HepG2 (cell line): ENCODE data around the gene PTAR1. TPM values are rescaled to one million over a fixed set of nuclear protein-coding genes. Genes with fewer than 3 reads are reported as not detected.

Source experiments
- ATM ChIP-seq: fragments of 450-650 bp; IDR thresholded peaks from 2 replicates; pipeline ENCODE4 v1.7.1; 2017; ENCODE audit warnings: mild to moderate bottlenecking, borderline replicate concordance
- DR1 ChIP-seq: sonication (generic); formaldehyde crosslinking; IDR thresholded peaks from 2 replicates; pipeline ENCODE4 v1.8.0; 2021; ENCODE audit warnings: mild to moderate bottlenecking, missing genetic modification reagents, inconsistent platforms
- KAT8 ChIP-seq: IDR thresholded peaks from 2 replicates; pipeline ENCODE4 v1.6.1; 2016; ENCODE audit warnings: missing genetic modification reagents, missing compliant biosample characterization
- NCOA1 ChIP-seq: sonication (generic); formaldehyde crosslinking; IDR thresholded peaks from 2 replicates; pipeline ENCODE4 v1.9.0; 2021; ENCODE audit warnings: missing genetic modification reagents
- NFATC3 ChIP-seq: sonication (generic); formaldehyde crosslinking; IDR thresholded peaks from 2 replicates; pipeline ENCODE4 v1.5.1; 2020; ENCODE audit warnings: mild to moderate bottlenecking, missing genetic modification reagents
- PTBP1 ChIP-seq: fragments of 200-400 bp; formaldehyde crosslinking; IDR thresholded peaks from 2 replicates; pipeline ENCODE4 v1.6.1; 2018; ENCODE audit warnings: low read length, low read depth; ENCODE audit not compliant: poor library complexity, severe bottlenecking
- RAD51 ChIP-seq: fragments of 450-650 bp; IDR thresholded peaks from 2 replicates; pipeline ENCODE4 v1.6.1; 2016; ENCODE audit warnings: borderline replicate concordance
- RNF2 ChIP-seq: fragments of 450-650 bp; conservative IDR thresholded peaks from 2 replicates; pipeline ENCODE4 v1.6.1; 2016; ENCODE audit warnings: low read depth
- SOX5 ChIP-seq: IDR thresholded peaks from 2 replicates; pipeline ENCODE4 v1.6.1; 2016; ENCODE audit warnings: borderline replicate concordance
- ZBTB44 ChIP-seq: sonication (generic); formaldehyde crosslinking; IDR thresholded peaks from 2 replicates; pipeline ENCODE4 v1.4.0; 2020; ENCODE audit warnings: missing genetic modification reagents
- ZFY ChIP-seq: sonication (generic); formaldehyde crosslinking; IDR thresholded peaks from 2 replicates; pipeline ENCODE4 v1.4.0; 2020; ENCODE audit warnings: missing genetic modification reagents
- ZMYM3 ChIP-seq: sonication (generic); formaldehyde crosslinking; IDR thresholded peaks from 2 replicates; pipeline ENCODE4 v1.5.1; 2020; ENCODE audit warnings: mild to moderate bottlenecking, missing genetic modification reagents
- ZNF121 ChIP-seq: sonication (generic); formaldehyde crosslinking; IDR thresholded peaks from 2 replicates; pipeline ENCODE4 v1.5.0; 2020; ENCODE audit warnings: mild to moderate bottlenecking, missing genetic modification reagents
- ZNF292 ChIP-seq: sonication (generic); formaldehyde crosslinking; IDR thresholded peaks from 2 replicates; pipeline ENCODE4 v1.8.1; 2022; ENCODE audit warnings: mild to moderate bottlenecking, low read depth, missing genetic modification reagents, borderline replicate concordance
- ZNF317 ChIP-seq: sonication (generic); formaldehyde crosslinking; IDR thresholded peaks from 2 replicates; pipeline ENCODE4 v1.5.0; 2020; ENCODE audit warnings: mild to moderate bottlenecking, missing genetic modification reagents
- ZNF383 ChIP-seq: sonication (generic); formaldehyde crosslinking; IDR thresholded peaks from 2 replicates; pipeline ENCODE4 v1.4.0; 2020; ENCODE audit warnings: missing genetic modification reagents, mild to moderate bottlenecking, borderline replicate concordance
- ZNF687 ChIP-seq: sonication (generic); formaldehyde crosslinking; IDR thresholded peaks from 2 replicates; pipeline ENCODE4 v1.5.1; 2020; ENCODE audit warnings: mild to moderate bottlenecking, missing genetic modification reagents, moderate library complexity
- ZNF709 ChIP-seq: sonication (generic); formaldehyde crosslinking; IDR thresholded peaks from 2 replicates; pipeline ENCODE4 v1.5.0; 2020; ENCODE audit warnings: mild to moderate bottlenecking, missing genetic modification reagents
- polyA plus RNA-seq, 8 experiments: library from polyadenylated mRNA; depleted of rRNA in 3 of 8; stranded (reverse) in 7 of 8; unstranded in 1 of 8; fragments of >200 nt; fragmentation: Illumina TruSeq in 4 of 8; extraction: Trizol in 4 of 8; gene quantifications; 2 replicates each; pipeline versions ENCODE4 v1.2.1 to v1.2.3, GENCODE V29; 2011 to 2016; ENCODE audit warnings: low read depth in 4 of 8, missing spikeins in 1 of 8, mixed read lengths in 1 of 8; ENCODE audit not compliant: insufficient read depth in 1 of 8
- total RNA-seq, 5 experiments: library from RNA; depleted of rRNA; stranded (reverse); fragments of >200 nt; fragmentation: Illumina TruSeq; extraction: Trizol; gene quantifications; 2 replicates each; pipeline ENCODE4 v1.2.3, GENCODE V29; 2016; ENCODE audit warnings: low read depth in 1 of 5
- TF ChIP-seq, protein P1 (sequence below): sonication (generic); formaldehyde crosslinking; IDR thresholded peaks from 2 replicates; pipeline ENCODE4 v1.9.0; 2021; ENCODE audit warnings: missing genetic modification reagents, borderline replicate concordance

PTAR1 gene
- total and polyA plus RNA-seq, 2 of the 13 experiments (the other 11 are each of a cell fraction or from before 2014, with no cell fraction given), result 26.5 to 42.1 TPM

DNA sequence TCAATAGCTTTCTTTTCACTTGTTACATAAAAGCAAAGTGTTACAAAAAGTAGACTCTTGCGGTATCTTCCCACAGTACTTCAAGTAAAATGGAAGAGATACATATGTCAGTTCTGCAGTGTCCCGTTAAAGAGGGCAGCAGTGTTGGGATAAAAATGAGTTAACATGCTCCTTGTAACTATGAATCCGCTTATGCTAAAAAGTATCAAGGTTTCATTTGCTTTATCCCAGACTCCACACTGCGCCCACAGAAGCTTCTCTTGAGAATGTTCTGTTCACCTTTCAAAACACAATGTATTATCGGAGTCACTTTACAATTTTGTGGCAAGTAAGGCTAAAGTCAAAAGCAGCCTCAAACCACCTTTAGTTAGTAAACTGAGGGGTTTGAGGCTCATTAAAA lies 790 bp downstream of the PTAR1 start (continued):
- no peak for TF ChIP-seq ZNF687 (CRISPR knock-in tag)
- TF ChIP-seq ZNF121, result peak; percentile 68; the same call in 1 of the 2 replicates
- TF ChIP-seq NCOA1 (CRISPR knock-in tag), result no peak
- no peak for TF ChIP-seq ZNF709 (CRISPR knock-in tag)
- no peak for TF ChIP-seq KAT8
- no peak for TF ChIP-seq DR1 (CRISPR knock-in tag)
- TF ChIP-seq ZBTB44 (CRISPR knock-in tag), result no peak
- TF ChIP-seq ZMYM3 (CRISPR knock-in tag), result no peak
- peak; percentile 1; the same call in 1 of the 2 replicates for TF ChIP-seq SOX5 (CRISPR knock-in tag)
- no peak for TF ChIP-seq RAD51
- no peak for TF ChIP-seq ZNF383 (CRISPR knock-in tag)
- no peak for TF ChIP-seq ZFY (CRISPR knock-in tag)
- TF ChIP-seq, protein P1, sequence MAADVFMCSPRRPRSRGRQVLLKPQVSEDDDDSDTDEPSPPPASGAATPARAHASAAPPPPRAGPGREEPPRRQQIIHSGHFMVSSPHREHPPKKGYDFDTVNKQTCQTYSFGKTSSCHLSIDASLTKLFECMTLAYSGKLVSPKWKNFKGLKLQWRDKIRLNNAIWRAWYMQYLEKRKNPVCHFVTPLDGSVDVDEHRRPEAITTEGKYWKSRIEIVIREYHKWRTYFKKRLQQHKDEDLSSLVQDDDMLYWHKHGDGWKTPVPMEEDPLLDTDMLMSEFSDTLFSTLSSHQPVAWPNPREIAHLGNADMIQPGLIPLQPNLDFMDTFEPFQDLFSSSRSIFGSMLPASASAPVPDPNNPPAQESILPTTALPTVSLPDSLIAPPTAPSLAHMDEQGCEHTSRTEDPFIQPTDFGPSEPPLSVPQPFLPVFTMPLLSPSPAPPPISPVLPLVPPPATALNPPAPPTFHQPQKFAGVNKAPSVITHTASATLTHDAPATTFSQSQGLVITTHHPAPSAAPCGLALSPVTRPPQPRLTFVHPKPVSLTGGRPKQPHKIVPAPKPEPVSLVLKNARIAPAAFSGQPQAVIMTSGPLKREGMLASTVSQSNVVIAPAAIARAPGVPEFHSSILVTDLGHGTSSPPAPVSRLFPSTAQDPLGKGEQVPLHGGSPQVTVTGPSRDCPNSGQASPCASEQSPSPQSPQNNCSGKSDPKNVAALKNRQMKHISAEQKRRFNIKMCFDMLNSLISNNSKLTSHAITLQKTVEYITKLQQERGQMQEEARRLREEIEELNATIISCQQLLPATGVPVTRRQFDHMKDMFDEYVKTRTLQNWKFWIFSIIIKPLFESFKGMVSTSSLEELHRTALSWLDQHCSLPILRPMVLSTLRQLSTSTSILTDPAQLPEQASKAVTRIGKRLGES, result no peak
- no peak for TF ChIP-seq PTBP1
- TF ChIP-seq RNF2, result no peak
- no peak for TF ChIP-seq NFATC3 (CRISPR knock-in tag)
- no peak for TF ChIP-seq ZNF317
- no peak for TF ChIP-seq ZNF292 (CRISPR knock-in tag)
- TF ChIP-seq ATM, result no peak
